H9 (cell line): ENCODE measurements around the gene ABHD4. TPM values are rescaled to one million over a fixed set of nuclear protein-coding genes. Genes with fewer than 3 reads are reported as not detected.

Source experiments
- DNase-seq: peaks from one replicate; pipeline ENCODE4 v3.0.0-alpha.2; 2017
- H2AFZ ChIP-seq: one replicate; pipeline ENCODE4 v1.6.1; 2013; ENCODE audit warnings: mild to moderate bottlenecking, low read length, control low read depth, moderate library complexity
- H2AK5ac ChIP-seq: 2 replicates; pipeline ENCODE4 v1.6.1; 2013; ENCODE audit warnings: low read length, control low read depth, mixed read lengths; ENCODE audit not compliant: insufficient read length
- H2BK120ac ChIP-seq: one replicate; pipeline ENCODE4 v1.6.1; 2013; ENCODE audit warnings: low read depth, mild to moderate bottlenecking, low read length, control low read depth, inconsistent platforms; ENCODE audit not compliant: poor library complexity, severe bottlenecking
- H2BK12ac ChIP-seq: 2 replicates; pipeline ENCODE4 v1.6.1; 2013; ENCODE audit warnings: low read length, control low read depth, mixed read lengths, low read depth; ENCODE audit not compliant: insufficient read length
- H2BK15ac ChIP-seq: 2 replicates; pipeline ENCODE4 v1.6.1; 2013; ENCODE audit warnings: low read depth, low read length, control low read depth
- H2BK20ac ChIP-seq: one replicate; pipeline ENCODE4 v1.6.1; 2013; ENCODE audit warnings: low read depth, mild to moderate bottlenecking, low read length, control low read depth, inconsistent platforms; ENCODE audit not compliant: poor library complexity, severe bottlenecking
- H2BK5ac ChIP-seq: 2 replicates; pipeline ENCODE4 v1.6.1; 2013; ENCODE audit warnings: low read length, control low read depth, mixed read lengths; ENCODE audit not compliant: insufficient read length
- H3K14ac ChIP-seq: 2 replicates; pipeline ENCODE4 v1.6.1; 2013; ENCODE audit warnings: low read length, control low read depth; ENCODE audit not compliant: insufficient read depth
- H3K18ac ChIP-seq: 2 replicates; pipeline ENCODE4 v1.6.1; 2013; ENCODE audit warnings: low read depth, mild to moderate bottlenecking, mixed read lengths, low read length, control low read depth; ENCODE audit not compliant: insufficient read length
- H3K23ac ChIP-seq: 2 replicates; pipeline ENCODE4 v1.6.1; 2013; ENCODE audit warnings: low read length, control low read depth, mixed read lengths, low read depth; ENCODE audit not compliant: insufficient read length
- H3K23me2 ChIP-seq: 2 replicates; pipeline ENCODE4 v1.6.1; 2013; ENCODE audit warnings: low read depth, mild to moderate bottlenecking, mixed read lengths, low read length, control low read depth; ENCODE audit not compliant: insufficient read length, poor library complexity, severe bottlenecking
- H3K27ac ChIP-seq: 2 replicates; pipeline ENCODE4 v1.5.1; 2013; ENCODE audit warnings: low read length, control low read depth, mixed read lengths, low read depth; ENCODE audit not compliant: insufficient read length
- H3K27me3 ChIP-seq: 2 replicates; pipeline ENCODE4 v1.6.1; 2013; ENCODE audit warnings: low read length, control low read depth, inconsistent platforms; ENCODE audit not compliant: insufficient read depth
- H3K4ac ChIP-seq: 2 replicates; pipeline ENCODE4 v1.6.1; 2013; ENCODE audit warnings: low read depth, mild to moderate bottlenecking, control low read depth, inconsistent platforms, low read length, moderate library complexity
- H3K4me1 ChIP-seq: 2 replicates; pipeline ENCODE4 v1.6.1; 2013; ENCODE audit warnings: low read length, control low read depth, inconsistent platforms; ENCODE audit not compliant: insufficient read depth
- H3K4me2 ChIP-seq: 2 replicates; pipeline ENCODE4 v1.6.1; 2013; ENCODE audit warnings: low read length, control low read depth, mixed read lengths; ENCODE audit not compliant: insufficient read length, insufficient read depth
- H3K56ac ChIP-seq: 2 replicates; pipeline ENCODE4 v1.6.1; 2013; ENCODE audit warnings: low read depth, mild to moderate bottlenecking, mixed read lengths, low read length, control low read depth; ENCODE audit not compliant: insufficient read length
- H3K79me1 ChIP-seq: 2 replicates; pipeline ENCODE4 v1.6.1; 2013; ENCODE audit warnings: low read depth, mild to moderate bottlenecking, moderate library complexity, low read length, control low read depth, inconsistent platforms; ENCODE audit not compliant: insufficient read depth, poor library complexity, severe bottlenecking
- H3K79me2 ChIP-seq: 2 replicates; pipeline ENCODE4 v1.6.1; 2013; ENCODE audit warnings: low read length, control low read depth, inconsistent platforms; ENCODE audit not compliant: insufficient read depth
- H3K9ac ChIP-seq: 2 replicates; pipeline ENCODE4 v1.6.1; 2013; ENCODE audit warnings: low read length, control low read depth, mixed read lengths; ENCODE audit not compliant: insufficient read length; ENCODE audit errors: extremely low read depth
- H3K9me3 ChIP-seq: one replicate; pipeline ENCODE4 v1.6.1; 2013; ENCODE audit warnings: low read depth, low read length, inconsistent platforms; ENCODE audit not compliant: control insufficient read depth
- H3T11ph ChIP-seq: one replicate; pipeline ENCODE4 v1.6.1; 2013; ENCODE audit warnings: mild to moderate bottlenecking, low read length, control low read depth, inconsistent platforms
- H4K20me1 ChIP-seq: one replicate; pipeline ENCODE4 v1.6.1; 2013; ENCODE audit not compliant: control insufficient read depth, insufficient read length, insufficient read depth
- H4K5ac ChIP-seq: 2 replicates; pipeline ENCODE4 v1.6.1; 2013; ENCODE audit warnings: low read depth, mild to moderate bottlenecking, mixed read lengths, low read length, control low read depth; ENCODE audit not compliant: insufficient read length
- H4K8ac ChIP-seq: replicated peaks from 2 replicates; pipeline ENCODE4 v1.6.1; 2013; ENCODE audit warnings: low read length, control low read depth, mixed read lengths, low read depth; ENCODE audit not compliant: insufficient read length
- H4K91ac ChIP-seq: 2 replicates; pipeline ENCODE4 v1.6.1; 2013; ENCODE audit warnings: low read depth, mild to moderate bottlenecking, moderate library complexity, mixed read lengths, low read length, control low read depth; ENCODE audit not compliant: insufficient read length
- H3K27ac Mint-ChIP-seq, 3 experiments: 2 replicates in 2 of 3; 3 replicates in 1 of 3; pipeline ENCODE4 v1.8.0; 2020 to 2021; ENCODE audit warnings: mixed read lengths in 3 of 3, mild to moderate bottlenecking in 1 of 3, moderate library complexity in 1 of 3
- H3K27me3 Mint-ChIP-seq: 2 replicates; pipeline ENCODE4 v1.8.0; 2021; ENCODE audit warnings: low read depth, mild to moderate bottlenecking, moderate library complexity, mixed read lengths
- H3K36me3 Mint-ChIP-seq, 3 experiments: 2 replicates in 2 of 3; 3 replicates in 1 of 3; pipeline ENCODE4 v1.8.0; 2020 to 2021; ENCODE audit warnings: low read depth in 3 of 3, mixed read lengths in 3 of 3; ENCODE audit not compliant: insufficient read depth in 1 of 3
- H3K4me1 Mint-ChIP-seq, 2 experiments: 2 replicates each; pipeline ENCODE4 v1.8.0; 2020; ENCODE audit warnings: mixed read lengths in 2 of 2
- H3K4me3 Mint-ChIP-seq, 2 experiments: 2 replicates in 1 of 2; 3 replicates in 1 of 2; pipeline ENCODE4 v1.8.0; 2020 to 2021; ENCODE audit warnings: mild to moderate bottlenecking in 2 of 2, mixed read lengths in 2 of 2, moderate library complexity in 1 of 2
- H3K9me3 Mint-ChIP-seq, 2 experiments: 2 replicates in 1 of 2; 3 replicates in 1 of 2; pipeline ENCODE4 v1.8.0; 2020; ENCODE audit warnings: mild to moderate bottlenecking in 2 of 2, mixed read lengths in 2 of 2, moderate library complexity in 1 of 2
- CTCF ChIP-seq: fragments of 200-600 bp; sonication (generic); conservative IDR thresholded peaks from 3 replicates; pipeline ENCODE4 v1.8.0; 2021; ENCODE audit warnings: antibody characterized with exemption, mild to moderate bottlenecking
- WGBS: extraction: QIAGEN DNeasy Blood & Tissue Kit; methylation state at CpG from one replicate; pipeline ENCODE4 v1.1.7; 2013; ENCODE audit warnings: missing lambda C conversion rate, low lambda C conversion rate, mixed read lengths; ENCODE audit not compliant: insufficient read length; ENCODE audit errors: extremely low coverage; 5-methylcytosine and 5-hydroxymethylcytosine counted together
- total RNA-seq: library from RNA; stranded (reverse); gene quantifications from 2 replicates; pipeline ENCODE4 v1.2.1, GENCODE V29; 2021

ABHD4 gene
- total RNA-seq, 1 experiment from 2014 or later: 21.8 TPM

DNA sequence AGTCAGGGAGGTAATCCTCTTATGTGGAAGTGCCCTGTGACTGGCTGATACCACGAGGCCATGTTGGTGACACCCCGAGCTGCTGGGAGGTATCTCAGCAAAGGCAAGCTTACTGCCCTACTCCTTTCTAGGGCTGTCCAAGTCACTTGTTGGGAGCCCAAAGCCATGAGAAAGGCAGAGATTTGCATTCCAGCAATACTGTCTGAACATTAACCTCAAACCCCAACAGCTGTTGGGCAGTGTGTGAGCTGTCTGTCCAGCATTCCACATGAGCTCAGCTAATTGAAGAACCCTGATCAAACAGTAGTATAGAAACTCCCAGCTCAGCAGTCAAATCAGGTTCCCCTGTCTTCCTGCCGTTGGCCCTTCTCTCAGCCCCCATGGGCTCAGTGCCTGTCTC, 9.2 kb downstream of the ABHD4 start:
- Histone ChIP-seq H3T11ph (no peak overlapping the region), H3K18ac (no peak overlapping the region), H2BK20ac (no peak overlapping the region), H2BK5ac (no peak overlapping the region), H3K4me2 (no peak overlapping the region), H4K8ac (no peak overlapping the region), H2AK5ac (no peak overlapping the region), H3K4ac (no peak overlapping the region), H4K5ac (no peak overlapping the region), H2BK15ac (no peak overlapping the region), H3K9me3 (no peaks in the 10 kb centered on the region), H3K79me1 (no peaks in the 10 kb centered on the region), H2AFZ (no peak overlapping the region), H3K9ac (no peak overlapping the region), H3K23ac (no peak overlapping the region), H4K20me1 (no peaks in the 10 kb centered on the region), H2BK120ac (no peak overlapping the region), H3K27me3 (no peaks in the 10 kb centered on the region), H3K14ac (no peak overlapping the region), H3K4me1 (no peaks in the 10 kb centered on the region), H3K79me2 (no peaks in the 10 kb centered on the region), H3K56ac (no peak overlapping the region), H4K91ac (no peak overlapping the region), H3K23me2 (no peaks in the 10 kb centered on the region), H2BK12ac (no peak overlapping the region), H3K27ac (no peak overlapping the region)
- no peak for DNase-seq
- Mint-ChIP-seq H3K36me3 (peaks cover 32 to 81% (median 73%) of the 10 kb centered on the region in 3 experiments), H3K4me3 (no peak overlapping the region), H3K9me3 (no peaks in the 10 kb centered on the region), H3K4me1 (no peaks in the 10 kb centered on the region), H3K27ac (no peak overlapping the region), H3K27me3 (no peaks in the 10 kb centered on the region)
- no peak for TF ChIP-seq CTCF
- no CpG with 5 or more reads among the region's 3 CpGs for WGBS
